SK-N-MC (cell line): ENCODE data around the gene KRTAP1-1.

Experiments used
- EZH2 ChIP-seq: fragments of 200-600 bp; sonication (generic); IDR thresholded peaks from one replicate; pipeline ENCODE4 v1.6.1; 2017; ENCODE audit warnings: antibody characterized with exemption
- FOXP2 ChIP-seq: optimal IDR thresholded peaks from 2 replicates; pipeline ENCODE3; 2011; ENCODE audit warnings: mild to moderate bottlenecking, moderate library complexity; ENCODE audit not compliant: insufficient read depth; ENCODE audit errors: extremely low read length, control extremely low read depth
- POLR2AphosphoS5 ChIP-seq: IDR thresholded peaks from 2 replicates; pipeline ENCODE4 v1.6.1; 2012; ENCODE audit warnings: mild to moderate bottlenecking, low read depth, low read length, borderline replicate concordance

DNA sequence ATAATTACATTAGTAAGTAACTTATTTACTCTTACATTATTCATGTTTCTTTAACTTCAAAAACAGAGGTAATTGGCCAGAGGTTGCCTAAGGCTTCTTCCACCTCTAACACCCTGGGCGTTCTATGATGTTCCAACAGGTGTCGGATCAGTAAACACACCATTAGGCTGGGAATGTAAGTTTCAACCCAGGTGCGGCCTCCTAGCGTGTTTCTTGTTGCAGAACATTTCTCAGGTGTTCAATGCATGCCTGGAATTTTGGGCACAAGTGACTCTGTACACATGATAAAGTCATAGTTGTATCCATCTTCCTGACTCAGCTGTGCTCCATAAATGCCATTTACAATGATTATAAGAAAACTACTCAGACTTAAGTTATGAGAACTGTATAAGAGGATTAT, 12.8 kb upstream of the KRTAP1-1 start:
- TF ChIP-seq EZH2 (no peak), POLR2AphosphoS5 (no peak), FOXP2 (no peak)
